MM.1S (cell line): ENCODE data around the gene LILRB1.
A peak's percentile ranks its signal among the peaks of the same experiment; 100 is the strongest.
"Not testable (repeated sequence)": the region's sequence is repeated elsewhere in the genome, so short reads cannot be mapped to it uniquely, and the experiment has no call there.

ENCODE experiments used
- DNase-seq: peaks from one replicate; pipeline ENCODE4 v3.0.0-alpha.2; 2015
- H2AFZ ChIP-seq: fragments of 300-600 bp; sonication (generic); 2 replicates; pipeline ENCODE4 v1.6.0; 2016; ENCODE audit warnings: antibody characterized with exemption, low read length
- H3F3A ChIP-seq: fragments of 300-600 bp; sonication (generic); 2 replicates; pipeline ENCODE4 v1.6.1; 2016; ENCODE audit warnings: mild to moderate bottlenecking, antibody characterized with exemption, low read length, moderate library complexity, mixed read lengths; ENCODE audit not compliant: insufficient read depth
- H3K27ac ChIP-seq: fragments of 300-600 bp; sonication (generic); 2 replicates; pipeline ENCODE4 v1.5.1; 2016; ENCODE audit warnings: mild to moderate bottlenecking, low read length
- H3K27me3 ChIP-seq: fragments of 300-600 bp; sonication (generic); replicated peaks from 2 replicates; pipeline ENCODE4 v1.6.0; 2016; ENCODE audit warnings: low read length; ENCODE audit not compliant: insufficient read depth
- H3K36me3 ChIP-seq: fragments of 300-600 bp; sonication (generic); replicated peaks from 2 replicates; pipeline ENCODE4 v1.6.1; 2016; ENCODE audit warnings: mild to moderate bottlenecking, low read length, mixed read lengths; ENCODE audit not compliant: insufficient read depth
- H3K4me1 ChIP-seq: fragments of 300-600 bp; sonication (generic); 2 replicates; pipeline ENCODE4 v1.6.1; 2016; ENCODE audit warnings: low read length, mixed read lengths
- H3K4me2 ChIP-seq: fragments of 300-600 bp; sonication (generic); 2 replicates; pipeline ENCODE4 v1.6.0; 2016; ENCODE audit warnings: low read depth, low read length
- H3K4me3 ChIP-seq: fragments of 300-600 bp; sonication (generic); 2 replicates; pipeline ENCODE4 v1.5.1; 2016; ENCODE audit warnings: low read length, mixed read lengths
- H3K79me2 ChIP-seq: fragments of 300-600 bp; sonication (generic); 2 replicates; pipeline ENCODE4 v1.6.1; 2016; ENCODE audit warnings: mixed run types, low read length, mixed read lengths
- H3K9ac ChIP-seq: fragments of 300-600 bp; sonication (generic); 2 replicates; pipeline ENCODE4 v1.6.1; 2016; ENCODE audit warnings: low read length, mixed read lengths
- H3K9me2 ChIP-seq: fragments of 300-600 bp; sonication (generic); replicated peaks from 2 replicates; pipeline ENCODE4 v1.6.1; 2016; ENCODE audit warnings: mild to moderate bottlenecking, low read length, mixed read lengths; ENCODE audit not compliant: insufficient read depth
- H3K9me3 ChIP-seq: fragments of 300-600 bp; sonication (generic); replicated peaks from 2 replicates; pipeline ENCODE4 v1.6.1; 2016; ENCODE audit warnings: mild to moderate bottlenecking, low read length, mixed read lengths; ENCODE audit not compliant: insufficient read depth
- H4K20me1 ChIP-seq: fragments of 300-600 bp; sonication (generic); 2 replicates; pipeline ENCODE4 v1.6.1; 2016; ENCODE audit warnings: mild to moderate bottlenecking, low read length, moderate library complexity, mixed read lengths; ENCODE audit not compliant: insufficient read depth
- CTCF ChIP-seq: fragments of 300-600 bp; sonication (generic); IDR thresholded peaks from 2 replicates; pipeline ENCODE4 v1.5.1; 2016; ENCODE audit warnings: antibody characterized with exemption, low read length, mixed read lengths
- EZH2 ChIP-seq: fragments of 300-600 bp; sonication (generic); optimal IDR thresholded peaks from 2 replicates; pipeline ENCODE3; 2017; ENCODE audit warnings: low read depth, mild to moderate bottlenecking, antibody characterized with exemption, low read length, mixed read lengths
- EZH2phosphoT487 ChIP-seq: fragments of 300-600 bp; sonication (generic); IDR thresholded peaks from 2 replicates; pipeline ENCODE4 v1.6.1; 2018; ENCODE audit warnings: antibody characterized with exemption, low read length

The LILRB1 gene

GRCh38 chr19:54677217-54677616, 46.9 kb downstream of the LILRB1 start:
- Histone ChIP-seq H3K9ac (no peak overlapping the region), H3K9me3 (no peaks in the 10 kb centered on the region), H4K20me1 (no peaks in the 10 kb centered on the region), H3K4me2 (no peak overlapping the region), H2AFZ (no peak overlapping the region), H3K36me3 (no peaks in the 10 kb centered on the region), H3K9me2 (no peaks in the 10 kb centered on the region), H3K79me2 (no peaks in the 10 kb centered on the region), H3K27me3 (peaks cover 13% of the 10 kb centered on the region), H3F3A (no peaks in the 10 kb centered on the region), H3K27ac (no peak overlapping the region), H3K4me1 (peaks cover 21% of the 10 kb centered on the region), H3K4me3 (no peak overlapping the region)
- no peak for TF ChIP-seq EZH2
- no peak for TF ChIP-seq EZH2phosphoT487
- no peak for TF ChIP-seq CTCF
- DNase-seq = no peak

GRCh38 chr19:54681596-54681995, 51.3 kb downstream of the LILRB1 start:
- Histone ChIP-seq H3K4me1 (peaks cover 16% of the 10 kb centered on the region), H3K27me3 (peaks cover 26% of the 10 kb centered on the region), H3K4me2 (peak overlapping the region; percentile 41; the same call in 1 of the 2 replicates)
- H3K27ac ChIP-seq, H3K9me2 ChIP-seq, H3F3A ChIP-seq, H3K79me2 ChIP-seq, H3K9me3 ChIP-seq, H4K20me1 ChIP-seq, H3K36me3 ChIP-seq, H3K4me3 ChIP-seq, H3K9ac ChIP-seq, H2AFZ ChIP-seq: not testable (repeated sequence)
- DNase-seq = peak; percentile 68

GRCh38 chr19:54682306-54682856, 52.1 kb downstream of the LILRB1 start:
- no peak overlapping the region for H2AFZ ChIP-seq
- no peaks in the 10 kb centered on the region for H4K20me1 ChIP-seq
- H3K27me3 ChIP-seq = peaks cover 29% of the 10 kb centered on the region
- peaks cover 14% of the 10 kb centered on the region for H3K4me1 ChIP-seq
- H3K9me3 ChIP-seq = no peaks in the 10 kb centered on the region
- H3K9ac ChIP-seq = no peak overlapping the region
- H3K4me2 ChIP-seq = no peak overlapping the region
- no peaks in the 10 kb centered on the region for H3K9me2 ChIP-seq
- no peak overlapping the region for H3K4me3 ChIP-seq
- no peak overlapping the region for H3K27ac ChIP-seq
- no peaks in the 10 kb centered on the region for H3F3A ChIP-seq
- DNase-seq = no peak
- no peaks in the 10 kb centered on the region for H3K79me2 ChIP-seq
- no peak for TF ChIP-seq EZH2phosphoT487
- no peaks in the 10 kb centered on the region for H3K36me3 ChIP-seq

GRCh38 chr19:54684527-54684926, 54.2 kb downstream of the LILRB1 start:
- no peak for TF ChIP-seq CTCF
- TF ChIP-seq EZH2phosphoT487 = no peak
- no peak for TF ChIP-seq EZH2
- H3F3A ChIP-seq = no peaks in the 10 kb centered on the region
- no peaks in the 10 kb centered on the region for H3K9me2 ChIP-seq
- H3K36me3 ChIP-seq = no peaks in the 10 kb centered on the region
- H3K4me1 ChIP-seq = peaks cover 13% of the 10 kb centered on the region
- no peak overlapping the region for H3K4me3 ChIP-seq
- no peak overlapping the region for H2AFZ ChIP-seq
- DNase-seq = peak; percentile 76
- H3K9me3 ChIP-seq = no peaks in the 10 kb centered on the region
- H3K27ac ChIP-seq = no peak overlapping the region
- no peak overlapping the region for H3K4me2 ChIP-seq
- H3K9ac ChIP-seq = no peak overlapping the region
- H3K79me2 ChIP-seq = no peaks in the 10 kb centered on the region
- H4K20me1 ChIP-seq = no peaks in the 10 kb centered on the region
- H3K27me3 ChIP-seq = peaks cover 44% of the 10 kb centered on the region
